Astrocyte (in vitro differentiated cells and primary cell): ENCODE results near the gene LRRTM3.

Experiments used
- EZH2 ChIP-seq: IDR thresholded peaks from 2 replicates; pipeline ENCODE4 v1.6.1; 2012; ENCODE audit warnings: mild to moderate bottlenecking, low read length, inconsistent platforms; ENCODE audit not compliant: insufficient read depth
- TF ChIP-seq, protein P1 (sequence below): IDR thresholded peaks from 2 replicates; pipeline ENCODE4 v1.5.1; 2011; ENCODE audit warnings: low read depth, mild to moderate bottlenecking, inconsistent platforms, low read length, moderate library complexity; ENCODE audit not compliant: insufficient read depth

- TF ChIP-seq EZH2: no peak
- TF ChIP-seq, protein P1, sequence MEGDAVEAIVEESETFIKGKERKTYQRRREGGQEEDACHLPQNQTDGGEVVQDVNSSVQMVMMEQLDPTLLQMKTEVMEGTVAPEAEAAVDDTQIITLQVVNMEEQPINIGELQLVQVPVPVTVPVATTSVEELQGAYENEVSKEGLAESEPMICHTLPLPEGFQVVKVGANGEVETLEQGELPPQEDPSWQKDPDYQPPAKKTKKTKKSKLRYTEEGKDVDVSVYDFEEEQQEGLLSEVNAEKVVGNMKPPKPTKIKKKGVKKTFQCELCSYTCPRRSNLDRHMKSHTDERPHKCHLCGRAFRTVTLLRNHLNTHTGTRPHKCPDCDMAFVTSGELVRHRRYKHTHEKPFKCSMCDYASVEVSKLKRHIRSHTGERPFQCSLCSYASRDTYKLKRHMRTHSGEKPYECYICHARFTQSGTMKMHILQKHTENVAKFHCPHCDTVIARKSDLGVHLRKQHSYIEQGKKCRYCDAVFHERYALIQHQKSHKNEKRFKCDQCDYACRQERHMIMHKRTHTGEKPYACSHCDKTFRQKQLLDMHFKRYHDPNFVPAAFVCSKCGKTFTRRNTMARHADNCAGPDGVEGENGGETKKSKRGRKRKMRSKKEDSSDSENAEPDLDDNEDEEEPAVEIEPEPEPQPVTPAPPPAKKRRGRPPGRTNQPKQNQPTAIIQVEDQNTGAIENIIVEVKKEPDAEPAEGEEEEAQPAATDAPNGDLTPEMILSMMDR: no peak
Observed at GRCh38 chr10:66981361-66982052, 55.7 kb downstream of the LRRTM3 start.
